RCC 7860 (cell line): ENCODE results near the gene PPM1B.
"Not testable (repeated sequence)": the region's sequence is repeated elsewhere in the genome, so short reads cannot be mapped to it uniquely, and the experiment has no call there.

Experiments
- DNase-seq: peaks from one replicate; pipeline ENCODE4 v3.0.0-alpha.2; 2015; ENCODE audit warnings: low spot score
- FAIRE-seq: peaks from 2 replicates; lab custom pipeline; 2012; peaks lifted over from hg19 to GRCh38; lab: Jason Lieb, UNC

The PPM1B gene

GRCh38 chr2:44195714-44196113, 27.0 kb downstream of the PPM1B start:
- FAIRE-seq (no peak), DNase-seq (no peak)

GRCh38 chr2:44197816-44198215, 29.1 kb downstream of the PPM1B start:
- DNase-seq, result no peak
- FAIRE-seq, result no peak

GRCh38 chr2:44200011-44200410, 31.3 kb downstream of the PPM1B start:
- no peak for DNase-seq
- FAIRE-seq, result no peak

GRCh38 chr2:44200759-44201158, 32.1 kb downstream of the PPM1B start:
- DNase-seq (no peak), FAIRE-seq (no peak)

DNA sequence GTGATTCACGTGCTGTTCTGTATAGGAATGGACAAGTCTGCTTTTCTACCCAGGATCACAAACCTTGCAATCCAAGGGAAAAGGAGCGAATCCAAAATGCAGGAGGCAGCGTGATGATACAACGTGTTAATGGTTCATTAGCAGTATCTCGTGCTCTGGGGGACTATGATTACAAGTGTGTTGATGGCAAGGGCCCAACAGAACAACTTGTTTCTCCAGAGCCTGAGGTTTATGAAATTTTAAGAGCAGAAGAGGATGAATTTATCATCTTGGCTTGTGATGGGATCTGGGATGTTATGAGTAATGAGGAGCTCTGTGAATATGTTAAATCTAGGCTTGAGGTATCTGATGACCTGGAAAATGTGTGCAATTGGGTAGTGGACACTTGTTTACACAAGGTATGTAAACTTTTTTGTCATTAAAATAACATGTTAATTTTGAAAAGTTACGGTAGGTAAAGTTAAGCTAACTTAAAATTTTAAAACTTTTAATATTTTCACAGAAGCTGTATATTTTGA, 33.0 kb downstream of the PPM1B start:
- FAIRE-seq (no peak), DNase-seq (no peak)

DNA sequence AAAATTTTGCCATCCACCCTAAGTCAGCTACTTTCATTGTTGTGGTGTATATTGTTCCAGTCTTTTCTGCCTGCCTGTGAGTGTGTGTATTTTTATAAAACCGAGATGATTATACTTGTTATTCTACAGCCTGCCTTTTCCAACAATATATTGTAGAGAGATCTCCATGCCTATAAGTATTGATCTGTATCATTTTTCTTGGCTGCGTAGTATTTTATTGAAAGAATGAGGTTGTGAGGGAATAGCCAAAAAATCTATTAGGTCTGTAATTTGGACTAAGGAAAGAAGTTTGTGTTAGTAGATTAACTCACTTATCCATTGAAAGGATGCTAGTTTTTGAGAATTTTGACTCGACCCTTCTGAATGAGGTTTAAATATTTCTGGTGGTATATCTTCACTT, 34.9 kb downstream of the PPM1B start:
- no peak for FAIRE-seq
- DNase-seq, result no peak

GRCh38 chr2:44205169-44205568, 36.5 kb downstream of the PPM1B start:
- DNase-seq (no peak), FAIRE-seq (no peak)

DNA sequence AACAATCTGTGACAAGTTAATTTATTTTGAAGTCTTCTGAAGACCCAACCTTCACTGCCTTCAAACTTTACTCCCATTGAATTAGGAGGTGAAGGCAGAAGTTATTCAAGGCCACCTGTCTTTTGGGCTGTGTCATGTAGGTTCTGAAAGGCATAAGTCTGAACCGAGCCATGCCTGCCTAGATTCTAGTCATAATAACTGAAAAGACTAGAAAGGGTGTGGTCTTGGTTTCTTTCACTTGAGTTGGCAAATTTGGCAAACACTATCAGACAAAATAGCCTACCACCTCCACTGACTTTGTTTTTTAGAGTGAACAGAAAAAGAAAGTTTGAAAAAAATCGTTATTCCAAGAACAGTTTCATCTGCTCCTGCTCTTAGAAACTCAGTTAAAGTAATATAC, 38.4 kb downstream of the PPM1B start:
- DNase-seq (no peak), FAIRE-seq (no peak)

- DNase-seq, FAIRE-seq: not testable (repeated sequence)
These were observed 39.0 kb downstream of the PPM1B start for GRCh38 chr2:44207648-44208047.

DNA sequence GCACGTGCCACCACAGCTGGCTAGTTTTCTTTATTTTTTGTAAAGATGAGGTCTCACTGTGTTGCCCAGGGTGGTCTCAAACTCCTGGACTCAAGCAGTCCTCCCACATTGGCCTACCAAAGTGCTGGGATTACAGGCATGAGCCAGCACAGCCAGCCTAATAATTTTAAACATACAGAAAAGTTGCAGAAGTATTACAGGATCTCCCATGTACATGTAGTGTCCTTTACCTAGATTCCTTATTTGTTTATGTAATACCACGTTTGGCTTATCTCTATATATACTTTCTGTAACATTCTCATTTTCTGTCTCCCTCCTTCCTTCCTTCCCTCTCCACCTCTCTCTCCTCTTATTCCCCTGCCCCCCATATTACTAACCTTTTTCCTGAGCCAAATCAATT, 41.7 kb downstream of the PPM1B start:
- FAIRE-seq, result no peak
- DNase-seq, result no peak

- FAIRE-seq, result no peak
- no peak for DNase-seq
These were observed 42.5 kb downstream of the PPM1B start for GRCh38 chr2:44211183-44211582.

DNA sequence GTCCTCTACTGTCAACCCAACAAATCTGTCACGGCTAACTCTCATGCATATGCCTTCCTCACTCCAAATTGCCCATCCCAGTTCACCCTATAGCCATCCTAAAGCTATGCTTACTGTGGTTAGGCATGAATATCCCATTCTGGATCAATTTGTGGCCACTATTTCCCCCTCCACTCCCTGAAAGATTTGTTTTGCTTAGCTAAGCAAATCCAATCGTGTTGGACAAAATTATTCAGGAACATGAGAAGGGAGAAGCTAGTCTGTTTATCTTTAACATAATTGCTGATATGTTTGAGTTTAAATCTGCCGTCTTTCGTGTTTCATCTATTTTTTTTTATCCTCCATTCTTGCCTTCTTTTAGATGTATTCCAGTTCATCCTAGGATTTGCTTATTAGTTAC, 43.6 kb downstream of the PPM1B start:
- FAIRE-seq (no peak), DNase-seq (no peak)

- DNase-seq (no peak), FAIRE-seq (no peak)
These were observed 47.2 kb downstream of the PPM1B start for GRCh38 chr2:44215827-44216226.

GRCh38 chr2:44218771-44219170, 50.1 kb downstream of the PPM1B start:
- FAIRE-seq (no peak), DNase-seq (no peak)

DNA sequence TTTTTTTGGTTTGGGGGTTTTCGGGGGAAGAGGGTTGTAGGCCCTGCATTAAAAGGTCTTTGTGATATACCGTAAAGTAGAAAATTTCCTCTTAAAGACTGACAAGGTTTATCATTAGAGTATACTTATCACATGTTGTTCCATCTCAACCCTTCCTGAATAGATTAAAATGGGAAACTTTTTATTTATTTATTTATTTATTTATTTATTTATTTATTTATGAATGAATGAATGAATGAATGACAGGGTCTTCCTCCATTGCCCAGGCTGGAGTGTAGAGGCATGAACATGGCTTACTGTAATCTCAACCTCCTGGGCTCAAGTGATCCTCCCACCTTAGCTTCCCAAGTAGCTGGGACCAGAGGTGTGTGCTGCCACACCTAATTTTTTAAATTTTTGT, 58.1 kb downstream of the PPM1B start:
- no peak for FAIRE-seq
- no peak for DNase-seq

DNA sequence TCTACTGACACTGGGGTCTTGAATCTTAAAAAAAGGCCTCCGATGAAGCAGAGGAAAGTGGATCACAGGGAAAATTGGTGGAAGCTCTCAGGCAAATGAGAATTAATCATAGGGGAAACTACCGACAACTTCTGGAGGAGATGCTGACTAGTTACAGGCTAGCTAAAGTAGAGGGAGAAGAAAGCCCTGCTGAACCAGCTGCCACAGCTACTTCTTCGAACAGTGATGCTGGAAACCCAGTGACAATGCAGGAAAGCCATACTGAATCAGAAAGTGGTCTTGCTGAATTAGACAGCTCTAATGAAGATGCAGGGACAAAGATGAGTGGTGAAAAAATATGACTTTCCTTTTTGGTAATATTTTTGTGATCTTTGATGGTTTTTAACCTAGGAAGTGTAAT, 61.7 kb downstream of the PPM1B start:
- FAIRE-seq, result no peak

DNA sequence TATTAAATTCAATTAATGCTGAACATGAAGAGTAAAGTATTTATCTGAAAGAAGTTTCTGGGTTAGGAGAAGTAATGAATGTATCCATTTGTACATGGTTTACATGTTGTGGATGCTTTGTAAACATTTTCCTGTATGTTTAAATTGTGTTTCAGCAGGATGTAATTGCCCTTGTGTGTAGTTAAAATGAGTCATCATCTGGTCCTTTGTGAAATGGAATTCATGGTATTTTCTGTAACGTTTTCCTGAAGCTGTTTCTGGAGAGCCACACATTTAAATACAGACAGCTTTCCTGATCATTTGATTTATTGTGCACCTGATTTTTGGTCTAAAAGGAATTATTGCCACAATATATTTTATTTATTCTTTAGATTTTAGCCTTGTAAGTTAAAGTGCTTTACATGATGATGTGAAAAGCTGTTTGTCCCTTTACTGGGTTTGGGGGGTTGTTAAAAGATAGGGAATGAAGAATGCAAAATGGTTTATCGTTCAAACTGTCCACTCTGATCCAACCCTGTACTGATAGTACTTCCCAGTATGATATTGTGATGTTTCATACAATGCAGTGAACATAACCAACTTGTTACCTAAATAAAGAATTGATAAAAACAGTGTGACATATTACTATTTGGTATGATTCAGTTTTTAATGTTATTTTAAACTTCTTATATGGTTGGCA, 64.9 kb downstream of the PPM1B start:
- FAIRE-seq (peak; percentile 89), DNase-seq (peak; percentile 71)

More for the DNA sequence above, 61.7 kb downstream of the PPM1B start:
- DNase-seq, result no peak

DNA sequence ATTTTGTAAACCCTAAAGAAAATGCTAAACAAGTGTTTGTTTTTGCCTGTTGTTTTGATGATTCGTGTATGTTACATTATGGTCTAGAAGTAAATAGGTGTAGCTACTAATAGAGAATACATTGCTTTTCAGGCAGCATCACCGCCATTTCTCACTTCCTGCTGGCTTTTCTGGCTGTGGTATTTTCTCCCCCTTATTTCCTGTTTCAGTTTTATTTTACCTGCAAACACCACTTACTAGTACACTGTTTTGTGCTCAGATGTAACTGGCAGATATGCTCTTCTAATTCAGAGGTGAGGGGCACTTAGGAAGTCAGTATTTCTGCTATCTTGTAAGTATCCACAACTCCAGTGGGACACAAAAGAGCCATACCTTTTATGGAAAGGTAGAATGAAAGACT, 68.5 kb downstream of the PPM1B start:
- FAIRE-seq, result no peak
- no peak for DNase-seq

DNA sequence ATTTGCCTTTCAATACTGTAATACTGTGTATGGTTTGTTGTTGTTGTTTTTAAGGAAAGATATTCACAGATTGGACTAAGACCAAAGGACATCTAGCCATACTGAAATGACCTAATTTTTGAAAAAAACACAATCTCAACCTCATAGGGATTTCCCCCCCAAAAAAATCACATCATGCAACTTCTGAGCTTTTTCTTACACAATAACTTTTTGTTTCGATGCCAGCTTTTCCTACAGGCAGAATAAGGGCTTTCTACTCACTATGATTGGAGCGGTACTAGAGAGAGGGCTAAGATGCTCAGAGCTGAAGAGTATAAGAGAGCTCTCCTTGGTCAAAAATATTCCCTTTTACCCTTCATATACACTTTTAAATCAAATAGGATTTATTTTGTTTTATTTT, 74.2 kb downstream of the PPM1B start:
- FAIRE-seq, result no peak
- DNase-seq, result no peak

DNA sequence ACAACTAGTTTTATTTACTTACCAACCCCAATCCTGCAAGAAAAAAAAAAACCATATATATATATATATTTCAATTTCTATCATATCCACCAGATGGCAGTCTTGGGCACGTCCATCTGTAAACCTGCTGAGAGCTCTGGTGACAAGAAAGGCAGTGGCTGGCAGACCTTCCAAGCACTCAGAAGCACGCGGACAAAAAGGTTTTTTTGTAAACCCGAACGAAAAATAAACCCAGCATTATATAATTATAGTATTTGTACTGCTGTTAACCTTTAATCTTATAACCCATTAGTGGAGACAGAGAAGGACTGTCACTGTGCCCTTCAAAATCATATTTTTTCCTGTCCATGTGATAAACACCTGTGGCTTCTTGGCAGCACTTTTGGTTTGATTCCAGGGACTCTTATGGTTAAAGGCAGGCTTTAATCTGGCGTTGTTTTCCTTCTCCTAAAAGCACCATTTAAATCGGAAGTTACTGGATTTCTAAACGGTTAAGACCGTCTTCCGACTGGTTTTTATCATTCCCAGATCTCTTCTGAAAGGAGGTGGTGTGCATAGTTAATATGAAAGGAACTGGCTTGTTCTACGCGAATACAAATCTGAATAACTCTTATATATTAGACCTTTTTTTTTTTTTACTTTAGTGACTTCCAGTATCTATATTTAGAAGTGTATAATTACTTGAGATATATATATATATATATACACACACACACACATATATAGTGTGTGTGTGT, 75.6 kb downstream of the PPM1B start:
- FAIRE-seq, result peak; percentile 92

DNA sequence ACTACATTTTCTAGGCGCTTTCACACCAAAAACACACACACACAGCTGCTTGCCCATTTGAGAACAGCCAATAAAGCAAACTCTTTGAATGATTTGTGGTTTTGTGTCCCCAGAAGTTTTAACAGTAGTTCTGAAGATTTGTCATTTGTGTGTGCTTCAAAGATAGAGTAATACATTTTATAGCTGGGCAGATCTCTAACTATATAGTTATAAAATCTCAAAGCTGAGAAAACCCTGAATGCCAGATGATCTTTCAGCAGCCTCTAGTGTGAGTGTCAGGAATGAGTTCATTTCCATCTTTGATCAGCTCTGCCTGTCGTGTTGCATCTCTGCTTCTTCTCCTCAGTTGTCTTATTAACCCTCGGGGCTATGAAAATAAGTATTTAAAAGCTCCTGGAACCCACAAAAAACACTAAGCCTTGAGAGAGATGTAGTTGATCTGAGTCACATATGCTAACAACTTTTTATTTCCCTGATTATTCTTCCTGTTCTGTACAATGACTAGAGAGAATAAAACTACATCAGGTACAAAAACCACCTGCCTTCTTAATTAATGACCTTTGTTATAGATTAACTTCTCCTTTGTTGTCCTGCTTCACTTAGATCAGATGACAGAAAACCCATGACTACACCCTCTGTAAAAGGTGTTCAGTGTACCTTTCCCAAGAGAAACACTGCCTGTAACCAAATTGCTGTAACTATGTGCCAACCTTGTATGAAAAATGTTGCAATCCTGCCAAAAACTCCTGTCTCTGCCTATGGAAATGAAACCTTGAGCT, 76.6 kb downstream of the PPM1B start:
- FAIRE-seq (peak; percentile 7), DNase-seq (no peak)

More for the DNA sequence above, 75.6 kb downstream of the PPM1B start:
- peak; percentile 72 for DNase-seq

GRCh38 chr2:44246436-44246835, 77.8 kb downstream of the PPM1B start:
- FAIRE-seq, result no peak

More at GRCh38 chr2:44246436-44246835, 77.8 kb downstream of the PPM1B start:
- DNase-seq, result no peak
